HG02623 (cell line): Measurements from ENCODE around the gene APLN.

ENCODE experiments used
- ATAC-seq: cut with Tn5 transposase; IDR thresholded peaks from one replicate; pipeline ENCODE4 v1.9.1; 2021; ENCODE audit warnings: moderate library complexity; ENCODE audit not compliant: unreplicated experiment

Gene APLN

GRCh38 chrX:129663171-129663570, 8.4 kb upstream of the APLN start:
- no peak for ATAC-seq

- no peak for ATAC-seq
Measured at GRCh38 chrX:129661369-129661768, 6.6 kb upstream of the APLN start.

GRCh38 chrX:129659861-129660260, 5.1 kb upstream of the APLN start:
- no peak for ATAC-seq

GRCh38 chrX:129659141-129659540, 4.4 kb upstream of the APLN start:
- no peak for ATAC-seq

GRCh38 chrX:129658429-129658828, 3.7 kb upstream of the APLN start:
- ATAC-seq, result no peak

- ATAC-seq, result no peak
Measured at GRCh38 chrX:129655547-129656249, 942 bp upstream of the APLN start.

GRCh38 chrX:129653971-129654651, 645 bp downstream of the APLN start:
- ATAC-seq, result peak; percentile 44

- ATAC-seq, result no peak
Measured at GRCh38 chrX:129653181-129653970, 1.4 kb downstream of the APLN start.

GRCh38 chrX:129652565-129653169, 2.1 kb downstream of the APLN start:
- no peak for ATAC-seq

- ATAC-seq, result no peak
Measured at GRCh38 chrX:129651756-129652564, 2.8 kb downstream of the APLN start.

GRCh38 chrX:129650821-129651510, 3.8 kb downstream of the APLN start:
- no peak for ATAC-seq

- no peak for ATAC-seq
Measured at GRCh38 chrX:129650183-129650689, 4.5 kb downstream of the APLN start.

- no peak for ATAC-seq
Measured at GRCh38 chrX:129649268-129650182, 5.2 kb downstream of the APLN start.

- no peak for ATAC-seq
Measured at GRCh38 chrX:129648514-129649267, 6.1 kb downstream of the APLN start.

- ATAC-seq, result no peak
Measured at GRCh38 chrX:129647418-129648410, 7.0 kb downstream of the APLN start.

GRCh38 chrX:129646566-129647417, 8.0 kb downstream of the APLN start:
- ATAC-seq, result no peak
